ENCODE data around the gene DAGLB.

GRCh38 chr7:6437251-6437650 lies 10.5 kb downstream of the DAGLB start:
- TF ChIP-seq YY1 (IDR thresholded peaks at IDR 0.05; ENCODE audit: insufficient read depth, insufficient read length), result no peak
- no peak for TF ChIP-seq ZNF274 (IDR thresholded peaks at IDR 0.05; ENCODE audit: low read depth, low read length)
